Smooth muscle cell (in vitro differentiated cells): Measurements from ENCODE around the gene TOB1. TPM values are rescaled to one million over a fixed set of nuclear protein-coding genes. Genes with fewer than 3 reads are reported as not detected.

ENCODE experiments used
- DNase-seq: peaks from one replicate; lab custom pipeline; 2025; ENCODE audit not compliant: unreplicated experiment; lab: John Stamatoyannopoulos, UW
- H2AFZ ChIP-seq: fragments of 200-600 bp; sonication (generic); 2 replicates; pipeline ENCODE4 v1.6.0; 2016; ENCODE audit warnings: antibody characterized with exemption, low read depth, mild to moderate bottlenecking
- H3F3A ChIP-seq: fragments of 200-600 bp; sonication (generic); 2 replicates; pipeline ENCODE4 v1.6.0; 2017; ENCODE audit warnings: antibody characterized with exemption, low read depth
- H3K27ac ChIP-seq: fragments of 200-600 bp; sonication (generic); 2 replicates; pipeline ENCODE4 v1.5.1; 2016; ENCODE audit warnings: low read depth, mild to moderate bottlenecking
- H3K27me3 ChIP-seq: fragments of 200-600 bp; sonication (generic); 2 replicates; pipeline ENCODE4 v1.6.1; 2016; ENCODE audit warnings: low read depth, mild to moderate bottlenecking
- H3K36me3 ChIP-seq: fragments of 200-600 bp; sonication (generic); 2 replicates; pipeline ENCODE4 v1.5.1; 2016; ENCODE audit warnings: low read depth
- H3K4me1 ChIP-seq: fragments of 200-600 bp; sonication (generic); 2 replicates; pipeline ENCODE4 v1.5.1; 2016; ENCODE audit warnings: low read depth
- H3K4me2 ChIP-seq: fragments of 200-600 bp; sonication (generic); 2 replicates; pipeline ENCODE4 v1.6.0; 2016; ENCODE audit warnings: mild to moderate bottlenecking
- H3K4me3 ChIP-seq: fragments of 200-600 bp; sonication (generic); 2 replicates; pipeline ENCODE4 v1.5.1; 2016; ENCODE audit warnings: mild to moderate bottlenecking
- H3K79me2 ChIP-seq: fragments of 200-600 bp; sonication (generic); 2 replicates; pipeline ENCODE4 v1.6.0; 2016; ENCODE audit warnings: low read depth, mild to moderate bottlenecking
- H3K9ac ChIP-seq: fragments of 200-600 bp; sonication (generic); 2 replicates; pipeline ENCODE4 v1.6.0; 2016; ENCODE audit warnings: low read depth
- H3K9me3 ChIP-seq: fragments of 200-600 bp; sonication (generic); replicated peaks from 2 replicates; pipeline ENCODE4 v1.5.1; 2016; ENCODE audit warnings: low read depth
- H4K20me1 ChIP-seq: fragments of 200-600 bp; sonication (generic); 2 replicates; pipeline ENCODE4 v1.6.0; 2016; ENCODE audit warnings: low read depth
- WGBS: methylation state at CpG from one replicate; pipeline ENCODE4 v1.1.7; 2016; ENCODE audit warnings: low lambda C conversion rate; 5-methylcytosine and 5-hydroxymethylcytosine counted together
- polyA plus RNA-seq: library from polyadenylated mRNA; unstranded; fragments of >200 nt; fragmentation: Nextera tagmentation; extraction: Ambion mirVana; gene quantifications from 2 replicates; pipeline ENCODE4 v1.2.1, GENCODE V29; 2016
- total RNA-seq: library from RNA; depleted of rRNA; stranded (reverse); fragments of >200 nt; gene quantifications from 2 replicates; pipeline ENCODE4 v1.2.3, GENCODE V29; 2014
- TF ChIP-seq, protein P1 (sequence below): fragments of 200-600 bp; sonication (generic); IDR thresholded peaks from 2 replicates; pipeline ENCODE4 v1.5.1; 2017; ENCODE audit warnings: borderline replicate concordance, mild to moderate bottlenecking, antibody characterized with exemption; ENCODE audit not compliant: insufficient read depth, poor library complexity, severe bottlenecking

TOB1 gene
- total and polyA plus RNA-seq, 2 experiments from 2014 or later: 29.3 to 39.8 TPM

DNA sequence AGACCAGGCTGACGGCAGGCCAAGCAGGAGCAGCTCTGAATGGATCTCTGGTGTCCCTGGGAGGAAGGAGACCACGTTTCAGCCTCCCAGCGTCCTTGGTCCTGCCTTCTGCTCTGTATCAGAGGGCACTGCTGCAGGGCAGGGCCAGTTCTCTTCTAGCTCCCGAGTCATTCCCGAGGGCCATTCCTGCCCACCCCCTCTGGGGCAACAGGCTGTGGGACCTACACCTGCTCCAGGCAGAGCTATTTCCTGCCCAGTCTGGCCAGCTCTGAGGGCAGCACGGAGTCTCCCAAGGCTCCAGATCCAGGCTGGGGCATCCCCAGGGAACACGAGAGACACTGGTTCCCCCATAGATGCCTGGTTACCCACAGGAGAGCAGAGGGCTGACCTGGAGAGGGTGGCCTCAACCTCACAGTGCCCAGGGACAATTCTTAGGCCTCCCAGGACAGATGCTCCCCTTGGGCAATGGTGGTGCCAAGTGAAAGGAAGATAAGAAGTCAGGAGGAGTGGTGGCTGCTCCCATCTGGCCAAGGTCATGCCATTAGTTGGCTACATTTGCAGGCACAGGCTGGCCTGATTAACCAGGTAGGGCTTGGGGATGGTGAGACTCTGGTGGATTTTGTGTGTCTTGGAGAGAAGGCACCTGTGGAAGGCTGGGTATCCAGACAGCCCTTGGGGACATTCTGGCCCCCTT, 28.7 kb downstream of the TOB1 start:
- Histone ChIP-seq H3K4me2 (no peak overlapping the region), H4K20me1 (no peaks in the 10 kb centered on the region), H3K79me2 (no peaks in the 10 kb centered on the region), H3K4me1 (peaks cover 17% of the 10 kb centered on the region), H3K27ac (no peak overlapping the region), H3K27me3 (no peaks in the 10 kb centered on the region), H2AFZ (no peak overlapping the region), H3K4me3 (no peak overlapping the region), H3F3A (no peaks in the 10 kb centered on the region), H3K9ac (no peak overlapping the region), H3K36me3 (no peaks in the 10 kb centered on the region), H3K9me3 (no peaks in the 10 kb centered on the region)
- no peak for DNase-seq
- WGBS: 87% methylated on average over 7 of the region's 7 CpGs
- TF ChIP-seq, protein P1, sequence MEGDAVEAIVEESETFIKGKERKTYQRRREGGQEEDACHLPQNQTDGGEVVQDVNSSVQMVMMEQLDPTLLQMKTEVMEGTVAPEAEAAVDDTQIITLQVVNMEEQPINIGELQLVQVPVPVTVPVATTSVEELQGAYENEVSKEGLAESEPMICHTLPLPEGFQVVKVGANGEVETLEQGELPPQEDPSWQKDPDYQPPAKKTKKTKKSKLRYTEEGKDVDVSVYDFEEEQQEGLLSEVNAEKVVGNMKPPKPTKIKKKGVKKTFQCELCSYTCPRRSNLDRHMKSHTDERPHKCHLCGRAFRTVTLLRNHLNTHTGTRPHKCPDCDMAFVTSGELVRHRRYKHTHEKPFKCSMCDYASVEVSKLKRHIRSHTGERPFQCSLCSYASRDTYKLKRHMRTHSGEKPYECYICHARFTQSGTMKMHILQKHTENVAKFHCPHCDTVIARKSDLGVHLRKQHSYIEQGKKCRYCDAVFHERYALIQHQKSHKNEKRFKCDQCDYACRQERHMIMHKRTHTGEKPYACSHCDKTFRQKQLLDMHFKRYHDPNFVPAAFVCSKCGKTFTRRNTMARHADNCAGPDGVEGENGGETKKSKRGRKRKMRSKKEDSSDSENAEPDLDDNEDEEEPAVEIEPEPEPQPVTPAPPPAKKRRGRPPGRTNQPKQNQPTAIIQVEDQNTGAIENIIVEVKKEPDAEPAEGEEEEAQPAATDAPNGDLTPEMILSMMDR: no peak

DNA sequence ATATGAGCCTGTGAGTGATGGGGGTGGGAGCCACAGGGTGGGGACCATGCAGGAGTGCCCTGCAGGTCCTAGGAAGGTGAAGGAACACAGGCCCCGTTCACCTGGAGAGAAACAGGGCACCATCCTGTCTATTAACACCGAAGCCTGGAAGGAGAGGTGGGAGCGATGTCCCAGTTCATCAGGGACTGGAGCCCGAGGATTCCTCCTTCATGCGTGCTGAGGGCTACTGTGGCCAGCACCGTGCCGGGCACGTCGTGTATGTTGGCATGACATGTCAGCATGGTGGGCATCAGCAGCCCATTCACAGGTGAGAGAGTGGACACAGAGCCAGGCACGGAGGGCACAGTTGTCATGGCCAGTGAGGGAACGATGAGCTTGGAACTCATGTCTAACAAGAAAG, 29.3 kb downstream of the TOB1 start:
- H3K4me3 ChIP-seq: no peak overlapping the region
- no peak overlapping the region for H3K27ac ChIP-seq
- peaks cover 17% of the 10 kb centered on the region for H3K4me1 ChIP-seq
- H3K4me2 ChIP-seq: no peak overlapping the region
- no peaks in the 10 kb centered on the region for H3K36me3 ChIP-seq
- no peak overlapping the region for H3K9ac ChIP-seq
- no peaks in the 10 kb centered on the region for H3K9me3 ChIP-seq
- H3K79me2 ChIP-seq: no peaks in the 10 kb centered on the region
- H4K20me1 ChIP-seq: no peaks in the 10 kb centered on the region
- DNase-seq: no peak
- WGBS: 87% methylated on average over 11 of the region's 11 CpGs
- no peaks in the 10 kb centered on the region for H3K27me3 ChIP-seq
- H2AFZ ChIP-seq: no peak overlapping the region
- TF ChIP-seq, protein P1: no peak
- no peaks in the 10 kb centered on the region for H3F3A ChIP-seq

DNA sequence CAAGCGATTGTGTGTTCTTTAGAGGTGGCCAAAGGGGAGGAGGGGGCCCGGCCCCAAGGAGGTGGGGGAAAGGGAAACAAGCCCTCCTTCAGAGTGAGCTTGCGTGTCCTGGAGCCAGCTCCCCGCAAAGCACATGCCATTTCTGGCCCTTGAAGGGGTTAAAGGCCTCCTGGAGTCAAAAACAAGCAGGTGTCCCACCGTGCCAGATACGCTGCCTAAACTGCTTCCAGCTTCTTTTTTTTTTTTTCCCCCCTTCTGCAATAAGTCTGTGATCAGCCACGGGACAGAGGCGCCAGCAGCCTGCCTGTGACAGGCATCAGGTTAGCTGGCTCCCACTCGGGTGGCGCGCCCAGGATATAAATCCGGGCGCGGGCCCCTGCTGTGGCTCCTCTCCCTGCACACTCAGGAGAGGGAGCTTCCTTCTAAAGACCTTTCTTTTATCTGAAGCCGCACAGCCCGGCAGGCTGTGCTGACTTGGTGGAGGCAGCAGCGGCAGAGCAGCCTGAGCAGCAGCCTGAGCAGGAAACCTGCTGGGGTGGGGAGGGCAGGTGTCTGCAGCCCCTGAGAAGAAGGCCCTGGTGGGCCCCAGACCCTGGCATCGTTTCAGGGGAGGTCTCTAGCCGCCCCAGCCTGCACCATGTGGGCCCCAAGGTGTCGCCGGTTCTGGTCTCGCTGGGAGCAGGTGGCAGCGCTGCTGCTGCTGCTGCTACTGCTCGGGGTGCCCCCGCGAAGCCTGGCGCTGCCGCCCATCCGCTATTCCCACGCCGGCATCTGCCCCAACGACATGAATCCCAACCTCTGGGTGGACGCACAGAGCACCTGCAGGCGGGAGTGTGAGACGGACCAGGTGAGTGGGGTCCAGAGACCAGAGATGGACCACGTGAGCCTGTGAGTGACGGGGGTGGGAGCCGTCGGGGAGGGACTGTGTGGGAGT, 30.6 kb downstream of the TOB1 start, which contains the start of gene WFIKKN2:
Gene WFIKKN2 (plus strand): TSS at position 286 of the 934 bp plus-strand sequence. CDS start 352 bp downstream, at position 638.
- Histone ChIP-seq H2AFZ (no peak within 1 kb of the TSS), H3F3A (no peaks in the 10 kb centered on the region), H3K4me3 (no peak within 1 kb of the TSS), H3K9ac (no peak within 1 kb of the TSS), H3K36me3 (no peaks in the 10 kb centered on the region), H3K4me1 (peaks cover 27% of the 10 kb centered on the region), H3K4me2 (no peak within 1 kb of the TSS), H3K27ac (no peak within 1 kb of the TSS), H3K27me3 (no peaks in the 10 kb centered on the region), H3K9me3 (no peaks in the 10 kb centered on the region), H4K20me1 (no peaks in the 10 kb centered on the region), H3K79me2 (no peaks in the 10 kb centered on the region)
- WGBS: 91% methylated on average over 39 of the region's 39 CpGs
- TF ChIP-seq, protein P1: no peak
- DNase-seq: no peak
